ENCODE measurements around the gene F2RL1. TPM values are rescaled to one million over a fixed set of nuclear protein-coding genes. Genes with fewer than 3 reads are reported as not detected.
A peak's percentile ranks its signal among the peaks of the same experiment; 100 is the strongest.

F2RL1 gene
- total and polyA plus RNA-seq, 2 of the 8 experiments (the other 6 are each of a cell fraction or from before 2014, with no cell fraction given), result 23.2 to 26.6 TPM

DNA sequence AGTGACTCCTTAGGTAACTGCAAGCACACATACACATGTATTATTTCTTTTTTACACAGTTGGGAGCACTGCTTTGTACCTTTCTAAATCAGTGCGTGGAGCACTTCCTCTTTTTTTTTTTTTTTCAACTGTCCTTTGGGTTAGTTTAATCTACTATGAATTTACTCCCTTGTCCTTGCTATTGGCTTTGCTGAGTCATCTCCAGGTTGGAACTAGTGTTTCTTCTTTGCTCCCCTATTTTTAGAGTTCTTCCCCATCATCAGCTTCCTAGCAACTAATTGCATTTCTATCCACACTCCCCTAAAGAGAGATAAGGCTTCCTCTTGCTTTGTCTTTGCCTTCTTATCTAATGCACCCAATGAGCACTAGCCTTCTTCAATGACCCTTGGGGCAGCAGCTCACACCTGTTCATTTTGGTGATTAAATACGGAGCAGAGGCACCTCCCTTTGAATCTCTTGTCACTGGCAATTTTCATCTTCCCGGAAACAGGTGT lies 55.3 kb downstream of the F2RL1 start:
- Histone ChIP-seq H4K20me1 (replicated peaks in 1 of 2; ENCODE audit: control insufficient read depth in 1 of 2, insufficient read depth in 2 of 2, low read length in 2 of 2) (no peaks in the 10 kb centered on the region), H3K18ac (ENCODE audit: extremely low read depth, low read length) (no peak overlapping the region), H3K79me2 (ENCODE audit: control insufficient read depth in 1 of 2, insufficient read depth in 2 of 2, low read length in 2 of 2) (no peaks in the 10 kb centered on the region), H2BK15ac (ENCODE audit: low read length) (no peak overlapping the region), H2BK20ac (ENCODE audit: low read length) (no peak overlapping the region), H2BK5ac (ENCODE audit: low read depth, low read length) (no peak overlapping the region), H3K4me2 (ENCODE audit: insufficient read depth in 1 of 2, low read depth in 2 of 2, low read length in 2 of 2) (peak overlapping the region in 1 of 2 experiments; percentile 61; a peak in 3 of 4 replicates), H4K91ac (replicated peaks; ENCODE audit: insufficient read length, low read length) (no peak overlapping the region), H3K27ac (ENCODE audit: low read depth, low read length) (no peak overlapping the region), H3K23me2 (ENCODE audit: low read depth, low read length) (no peaks in the 10 kb centered on the region), H3K9ac (replicated peaks in 1 of 4; ENCODE audit: extremely low read depth in 1 of 4, low read depth in 3 of 4, low read length in 3 of 4) (no peak overlapping the region), H3K14ac (ENCODE audit: insufficient read length) (no peak overlapping the region), H4K5ac (ENCODE audit: insufficient read length, low read depth, low read length) (no peak overlapping the region), H3K9me3 (ENCODE audit: insufficient read depth in 2 of 2, low read depth in 1 of 2, low read length in 1 of 2) (no peaks in the 10 kb centered on the region), H2AK5ac (ENCODE audit: low read depth, low read length) (no peak overlapping the region), H2BK120ac (replicated peaks; ENCODE audit: low read depth, low read length) (no peak overlapping the region), H3K27me3 (replicated peaks in 1 of 4; ENCODE audit: control insufficient read depth in 3 of 4, extremely low read depth in 1 of 4, insufficient read depth in 3 of 4, low read length in 3 of 4) (no peaks in the 10 kb centered on the region), H3K4ac (replicated peaks; ENCODE audit: insufficient read length, low read depth, low read length) (no peak overlapping the region), H3K36me3 (ENCODE audit: control insufficient read depth in 2 of 4, insufficient read depth in 4 of 4, low read length in 3 of 4) (no peaks in the 10 kb centered on the region), H3K23ac (ENCODE audit: insufficient read length) (no peak overlapping the region), H3K4me1 (replicated peaks in 1 of 4; ENCODE audit: control insufficient read depth in 3 of 4, insufficient read depth in 4 of 4, low read length in 3 of 4) (peaks cover 1 to 9% (median 6%) of the 10 kb centered on the region in 4 experiments; a peak in 5 of 7 replicates), H4K8ac (ENCODE audit: extremely low read depth, insufficient read depth, low read length) (no peak overlapping the region), H2BK12ac (ENCODE audit: low read depth, low read length) (no peak overlapping the region; the same call in 1 of the 2 replicates), H3K56ac (replicated peaks; ENCODE audit: insufficient read length, low read depth, low read length) (no peak overlapping the region), H3K79me1 (ENCODE audit: low read depth, low read length) (no peaks in the 10 kb centered on the region), H2AFZ (ENCODE audit: low read length) (peak overlapping the region; percentile 70), H3K4me3 (ENCODE audit: extremely low read depth in 1 of 4, insufficient read depth in 2 of 4, low read depth in 3 of 4, low read length in 4 of 4) (no peak overlapping the region)
- POLR2A ChIA-PET (ENCODE audit: partially characterized antibody), result interaction anchor here (0.7 to 2.9 kb wide), 2 partner anchors 112 to 213 kb away, joined by 3 to 12 read pairs; partner anchors contain the start of gene ZBED3
- FAIRE-seq (no peak), DNase-seq (ENCODE audit: low read depth in 1 of 2, low spot score in 2 of 2) (no peak)
- no peak for TF ChIP-seq RAD21 (IDR thresholded peaks at IDR 0.05 in 1 of 2, conservative IDR thresholded peaks at IDR 0.05 in 1 of 2; ENCODE audit: low read depth in 2 of 2, low read length in 2 of 2)
- no peak for TF ChIP-seq SIN3A (conservative IDR thresholded peaks at IDR 0.05 in 1 of 2, IDR thresholded peaks at IDR 0.05 in 1 of 2; ENCODE audit: low read depth in 1 of 2, low read length in 2 of 2)
- no peak for TF ChIP-seq ZNF274 (IDR thresholded peaks at IDR 0.05; ENCODE audit: borderline replicate concordance, extremely low read depth, low read length)
- TF ChIP-seq, protein P1, sequence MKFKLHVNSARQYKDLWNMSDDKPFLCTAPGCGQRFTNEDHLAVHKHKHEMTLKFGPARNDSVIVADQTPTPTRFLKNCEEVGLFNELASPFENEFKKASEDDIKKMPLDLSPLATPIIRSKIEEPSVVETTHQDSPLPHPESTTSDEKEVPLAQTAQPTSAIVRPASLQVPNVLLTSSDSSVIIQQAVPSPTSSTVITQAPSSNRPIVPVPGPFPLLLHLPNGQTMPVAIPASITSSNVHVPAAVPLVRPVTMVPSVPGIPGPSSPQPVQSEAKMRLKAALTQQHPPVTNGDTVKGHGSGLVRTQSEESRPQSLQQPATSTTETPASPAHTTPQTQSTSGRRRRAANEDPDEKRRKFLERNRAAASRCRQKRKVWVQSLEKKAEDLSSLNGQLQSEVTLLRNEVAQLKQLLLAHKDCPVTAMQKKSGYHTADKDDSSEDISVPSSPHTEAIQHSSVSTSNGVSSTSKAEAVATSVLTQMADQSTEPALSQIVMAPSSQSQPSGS (IDR thresholded peaks at IDR 0.05; ENCODE audit: low read length), result no peak
- no peak for TF ChIP-seq SP2 (IDR thresholded peaks at IDR 0.05; ENCODE audit: low read length)
- CTCF ChIA-PET (ENCODE audit: partially characterized antibody), result interaction anchor here (0.7 to 2.5 kb wide), 3 partner anchors 143 to 670 kb away, joined by 3 to 14 read pairs (median 5); no protein-coding TSS in a partner anchor
- WGBS, 2 experiments (ENCODE audit: extremely low coverage in 1 of 2, insufficient coverage in 1 of 2, insufficient read length in 1 of 2, insufficient replicate concordance in 2 of 2, low coverage in 1 of 2, low lambda C conversion rate in 2 of 2, missing lambda C conversion rate in 1 of 2), result 64% methylated on average over 3 of the region's 3 CpGs; no CpG with 5 or more reads in 1 of the 2 experiments
